GM18520 (cell line): ENCODE measurements around the gene PPP3R2.

Source experiments
- ATAC-seq: cut with Tn5 transposase; IDR thresholded peaks from one replicate; pipeline ENCODE4 v1.9.1; 2021; ENCODE audit not compliant: unreplicated experiment

PPP3R2 gene, protein sequence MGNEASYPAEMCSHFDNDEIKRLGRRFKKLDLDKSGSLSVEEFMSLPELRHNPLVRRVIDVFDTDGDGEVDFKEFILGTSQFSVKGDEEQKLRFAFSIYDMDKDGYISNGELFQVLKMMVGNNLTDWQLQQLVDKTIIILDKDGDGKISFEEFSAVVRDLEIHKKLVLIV

DNA sequence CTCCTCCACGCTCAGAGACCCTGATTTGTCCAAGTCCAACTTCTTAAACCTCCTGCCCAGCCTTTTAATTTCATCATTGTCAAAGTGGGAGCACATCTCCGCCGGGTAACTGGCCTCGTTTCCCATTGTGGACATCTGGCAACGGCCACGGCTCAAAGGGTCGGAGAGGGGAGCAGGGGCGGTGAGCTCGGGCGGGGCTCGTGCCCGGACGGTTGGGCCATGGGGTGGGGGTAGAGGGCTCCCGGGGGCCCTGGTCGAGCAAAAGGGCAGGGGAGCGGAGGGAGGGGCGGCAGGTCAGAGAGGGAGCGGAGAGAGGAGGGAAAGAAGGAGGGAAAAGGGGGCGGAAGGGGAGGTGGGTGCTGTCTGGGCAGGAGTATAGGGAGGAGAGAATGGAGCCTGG lies at the start of gene PPP3R2:
Gene PPP3R2 (minus strand): TSS at position 174 of the 400 bp plus-strand sequence. CDS start 48 bp downstream, at position 126.
- no peak for ATAC-seq

- no peak for ATAC-seq
Observed at GRCh38 chr9:101639785-101640665, 45.3 kb upstream of the PPP3R2 start.

DNA sequence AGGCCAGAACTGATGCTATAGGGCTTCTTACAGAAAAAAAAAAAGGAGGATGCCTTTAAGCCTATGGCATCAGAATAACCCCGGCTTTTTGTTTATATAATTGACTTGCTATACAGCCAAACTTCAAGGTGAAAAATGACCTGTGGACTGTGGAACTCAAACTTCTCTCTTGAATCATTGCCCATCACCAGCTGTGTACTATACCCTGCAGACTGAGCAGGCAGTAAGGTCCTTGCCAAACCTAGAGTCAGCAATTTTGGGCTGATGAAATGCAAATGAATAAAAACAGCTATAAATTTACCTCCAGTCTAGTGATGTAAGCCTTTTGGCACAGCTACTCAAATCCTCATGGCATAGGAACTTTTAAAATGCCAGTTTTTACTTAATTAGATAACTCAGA lies 44.5 kb upstream of the PPP3R2 start:
- ATAC-seq, result no peak

GRCh38 chr9:101636247-101636646 lies 41.5 kb upstream of the PPP3R2 start:
- ATAC-seq, result no peak

DNA sequence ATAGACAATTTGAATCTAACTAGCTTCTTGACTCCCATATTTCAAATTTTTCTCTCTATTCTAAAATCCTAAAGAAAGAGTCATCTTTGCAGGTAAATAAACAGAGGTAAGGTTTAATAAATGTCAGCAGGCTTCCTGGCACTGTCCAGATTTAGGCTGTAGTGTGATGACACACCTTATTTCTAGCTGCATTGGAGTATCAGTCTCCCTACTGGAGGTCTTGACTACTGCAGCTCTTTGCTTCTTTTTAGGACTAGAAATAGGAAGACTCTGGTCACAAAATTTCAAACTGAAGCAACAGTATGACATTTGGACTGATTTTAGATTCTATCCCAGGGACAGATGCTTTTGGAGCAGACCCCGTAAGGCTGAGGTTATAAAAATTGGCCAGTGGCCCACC lies 40.7 kb upstream of the PPP3R2 start:
- no peak for ATAC-seq

DNA sequence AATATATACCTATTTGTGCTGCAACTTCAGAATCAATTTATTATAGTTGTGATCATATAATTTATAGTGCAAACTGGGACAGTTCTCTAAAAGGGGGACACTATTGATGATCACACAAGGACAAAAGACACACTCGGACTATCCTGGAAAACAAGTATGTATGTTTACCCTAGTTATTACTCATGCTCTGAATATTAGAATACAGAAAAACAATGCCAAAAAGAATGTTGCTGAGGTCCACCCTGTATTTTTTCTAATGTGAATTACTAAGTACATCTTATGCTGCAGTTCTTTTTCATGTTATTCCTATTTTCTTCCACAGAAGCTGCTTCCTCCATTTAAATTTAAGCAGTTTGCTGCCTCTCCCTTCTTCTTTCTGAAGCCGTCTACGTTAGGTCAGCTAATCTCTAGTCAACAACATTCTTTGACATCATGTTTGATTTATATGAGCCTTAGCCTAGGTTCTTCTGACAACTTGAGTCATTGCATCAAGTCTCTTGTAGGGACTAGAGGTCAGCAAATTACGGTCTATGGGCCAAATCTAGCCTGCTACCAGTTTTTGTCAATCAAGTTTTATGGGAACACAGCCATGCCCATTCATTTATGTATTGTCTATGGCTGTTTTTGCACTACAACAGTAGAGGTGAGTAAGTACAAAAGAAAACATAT lies 40.1 kb upstream of the PPP3R2 start:
- ATAC-seq, result no peak

DNA sequence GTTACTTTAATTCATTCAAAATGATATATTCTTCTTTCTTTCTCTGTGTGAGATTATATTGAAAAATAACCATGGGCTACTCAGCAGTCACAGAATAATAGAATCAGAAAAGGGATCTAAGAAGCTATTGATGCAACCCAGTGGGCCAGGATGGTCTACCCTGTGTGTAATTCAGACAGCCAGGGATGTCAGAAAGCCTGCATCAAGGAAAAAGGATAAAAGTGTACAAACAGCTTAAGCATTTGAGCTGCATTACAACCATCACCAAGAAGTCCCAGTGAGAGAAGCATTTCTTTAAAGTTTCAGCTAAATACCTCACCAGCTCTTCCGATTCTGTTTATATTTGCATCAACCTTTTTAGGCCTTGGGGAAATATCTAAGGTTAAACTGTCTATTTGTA lies 37.8 kb upstream of the PPP3R2 start:
- ATAC-seq, result no peak

DNA sequence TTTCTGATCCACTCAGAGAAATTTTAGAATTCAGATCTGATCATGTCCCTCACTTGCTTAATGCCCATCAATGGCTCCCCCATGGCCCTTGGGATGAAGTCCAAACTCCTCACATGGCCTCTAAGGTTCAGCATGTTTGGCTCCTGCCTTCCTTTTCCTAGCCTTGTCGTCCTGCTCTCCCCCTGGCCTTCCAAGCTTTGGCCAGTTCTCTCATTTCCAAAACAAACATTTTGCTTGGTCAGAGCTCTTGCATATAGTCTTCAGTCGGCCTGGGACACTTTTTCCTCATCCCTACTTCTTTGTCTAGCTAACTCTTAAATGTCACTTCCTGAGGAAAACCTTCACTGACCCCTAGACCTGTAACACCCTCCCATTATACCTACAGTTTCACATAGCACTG lies 37.1 kb upstream of the PPP3R2 start:
- no peak for ATAC-seq

- ATAC-seq, result no peak
Observed at GRCh38 chr9:101629636-101630035, 34.9 kb upstream of the PPP3R2 start.

- ATAC-seq, result no peak
Observed at GRCh38 chr9:101628173-101628572, 33.4 kb upstream of the PPP3R2 start.

DNA sequence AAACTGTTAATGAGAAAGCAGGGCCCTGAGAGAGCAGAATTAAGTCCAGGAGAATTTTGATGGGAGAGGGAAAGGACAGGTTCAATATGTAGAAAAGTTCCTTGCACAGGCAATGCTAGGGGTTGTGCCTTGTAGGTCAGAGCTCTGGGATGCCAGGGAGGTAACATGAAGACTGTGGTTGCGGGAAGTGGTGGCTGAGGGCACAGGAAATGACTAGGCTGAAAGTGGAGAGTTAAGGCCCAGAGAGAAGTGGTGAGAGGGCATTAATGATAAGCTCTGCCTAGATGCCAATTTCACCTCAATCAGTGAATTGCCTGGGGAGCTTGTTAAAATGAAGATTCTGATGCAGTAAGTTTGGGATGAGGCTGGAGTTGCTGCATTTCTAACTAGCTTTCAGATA lies 31.5 kb upstream of the PPP3R2 start:
- no peak for ATAC-seq

DNA sequence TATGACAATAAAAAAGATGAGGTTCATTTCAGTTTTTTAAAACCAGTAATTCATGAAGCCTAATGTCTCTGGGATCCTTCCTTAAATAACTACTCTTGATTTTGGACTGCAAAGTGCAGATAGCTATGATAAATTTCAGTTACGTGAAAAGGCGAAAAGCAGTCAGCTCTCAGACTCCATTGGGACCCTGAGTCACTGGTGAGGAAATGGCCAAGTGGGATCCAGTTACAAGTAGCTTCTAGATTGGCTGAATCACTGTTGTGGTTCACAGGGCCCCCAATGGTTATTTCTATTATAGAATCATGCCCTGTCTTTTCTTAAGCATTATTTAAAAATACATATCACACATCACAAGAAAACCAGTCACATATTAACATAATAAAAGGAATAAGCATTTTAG lies 31.1 kb upstream of the PPP3R2 start:
- ATAC-seq, result no peak

DNA sequence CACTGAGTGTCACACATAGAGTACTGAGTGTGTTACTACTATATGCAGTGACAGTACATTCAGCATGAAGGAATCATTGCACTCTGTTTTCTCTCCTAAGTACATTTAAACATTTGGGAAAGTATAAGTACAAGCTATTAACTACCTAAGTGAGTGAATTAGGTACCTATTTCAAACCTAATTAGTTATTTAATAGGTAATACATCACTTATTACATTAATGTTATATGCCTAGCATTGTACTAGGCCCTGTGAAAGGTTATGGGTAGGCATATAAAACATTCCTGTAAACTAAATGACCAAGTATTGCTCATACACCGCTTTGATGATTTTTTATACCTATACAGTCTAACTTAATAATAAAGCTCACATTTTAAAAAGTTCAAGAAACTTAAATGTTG lies 25.7 kb upstream of the PPP3R2 start:
- ATAC-seq, result no peak

GRCh38 chr9:101618698-101619097 lies 23.9 kb upstream of the PPP3R2 start:
- ATAC-seq, result peak; percentile 46

GRCh38 chr9:101605547-101605946 lies 10.8 kb upstream of the PPP3R2 start:
- no peak for ATAC-seq

GRCh38 chr9:101604296-101604695 lies 9.5 kb upstream of the PPP3R2 start:
- ATAC-seq, result no peak

- ATAC-seq, result no peak
Observed at GRCh38 chr9:101601904-101602765, 7.4 kb upstream of the PPP3R2 start.

GRCh38 chr9:101593345-101593744 lies 1.4 kb downstream of the PPP3R2 start:
- no peak for ATAC-seq

- ATAC-seq, result no peak
Observed at GRCh38 chr9:101592788-101593187, 2.0 kb downstream of the PPP3R2 start.

DNA sequence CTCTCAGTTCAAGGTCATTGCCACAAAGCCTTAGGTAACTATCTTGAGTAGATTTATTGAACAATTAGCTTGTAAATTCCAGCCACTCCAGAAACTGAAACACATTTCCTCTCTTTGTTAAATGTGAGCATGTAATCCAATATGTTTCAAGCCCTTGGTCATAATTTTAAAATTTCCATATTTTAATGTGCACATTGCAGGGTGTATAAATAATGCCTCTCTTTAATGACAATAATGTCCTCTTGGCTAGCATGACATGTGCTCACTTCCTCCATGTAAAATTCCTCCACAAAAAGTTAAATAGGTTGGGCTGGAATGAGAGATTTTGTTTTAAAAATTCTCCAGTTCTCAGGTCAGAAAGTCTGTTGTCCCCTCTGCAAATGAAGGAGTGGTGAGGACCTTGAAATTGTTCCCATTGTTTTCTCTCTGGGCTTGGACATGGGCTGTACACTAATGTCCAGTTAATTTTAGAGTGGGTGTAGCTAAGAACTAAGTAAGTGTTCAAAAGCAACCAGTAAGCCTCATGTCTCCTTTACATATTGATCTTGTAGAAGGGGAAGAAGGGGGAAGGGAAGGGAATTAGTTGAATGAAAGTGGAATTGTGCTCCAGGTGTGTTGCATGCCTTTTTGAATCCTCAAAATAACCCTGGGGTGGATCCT lies 2.9 kb downstream of the PPP3R2 start:
- ATAC-seq, result no peak

DNA sequence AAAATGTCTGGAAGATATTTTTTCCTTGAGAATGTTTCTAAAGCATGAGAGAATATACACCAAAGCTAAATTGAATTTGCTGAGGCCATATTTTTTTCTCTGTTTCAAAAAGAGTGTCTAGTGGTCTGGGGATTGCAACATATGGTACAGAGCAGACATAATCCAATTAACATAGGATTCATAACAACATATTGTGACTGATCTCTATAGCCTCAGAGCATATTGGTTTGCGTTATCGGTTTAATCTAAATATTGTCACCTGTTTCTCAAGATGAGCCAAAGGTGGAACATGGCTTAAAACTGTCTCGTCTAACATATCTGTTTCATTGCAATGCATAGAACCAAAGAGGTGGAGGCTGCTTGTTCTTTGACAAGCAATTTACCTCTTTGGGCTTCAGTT lies 3.9 kb downstream of the PPP3R2 start:
- no peak for ATAC-seq
